Right lobe of liver (tissue), 6 donors: ENCODE measurements around the gene XRCC3. TPM values are rescaled to one million over a fixed set of nuclear protein-coding genes. Genes with fewer than 3 reads are reported as not detected.

ENCODE experiments used
- ATAC-seq, 4 donors: fragments of 200-7000 bp; cut with Tn5 transposase; one replicate each; pipeline ENCODE4 v1.9.1; 2020; ENCODE audit warnings: mild to moderate bottlenecking in 4 of 4, moderate library complexity in 4 of 4
- DNase-seq, 3 donors: peaks; one replicate each; pipeline ENCODE4 v3.0.0-alpha.2; 2020
- H3K27ac ChIP-seq, 3 donors: fragments of 200-600 bp; one replicate each; pipeline ENCODE4 v1.8.0; 2022
- H3K27me3 ChIP-seq, 2 donors: fragments of 200-600 bp; one replicate each; pipeline ENCODE4 v1.8.0; 2022
- H3K36me3 ChIP-seq, 4 donors: fragments of 200-600 bp; sonication (generic) in 1 of 4; one replicate each; pipeline versions ENCODE4 v1.5.1 to v1.8.0; 2017 to 2022; ENCODE audit warnings: control low read depth in 1 of 4
- H3K4me1 ChIP-seq, 4 donors: fragments of 200-600 bp; sonication (generic) in 1 of 4; one replicate each; pipeline versions ENCODE4 v1.5.1 to v1.8.0; 2017 to 2022; ENCODE audit warnings: control low read depth in 1 of 4
- H3K4me3 ChIP-seq, 3 donors: fragments of 200-600 bp; one replicate each; pipeline ENCODE4 v1.8.0; 2022
- H3K9me3 ChIP-seq, 4 donors: fragments of 200-600 bp; sonication (generic) in 1 of 4; one replicate each; pipeline versions ENCODE4 v1.5.1 to v1.8.0; 2017 to 2022; ENCODE audit warnings: control low read depth in 1 of 4
- CTCF ChIP-seq, 4 donors: fragments of 200-600 bp in 3 of 4; fragments of 450-650 bp in 1 of 4; IDR thresholded peaks; one replicate each; pipeline versions ENCODE4 v1.5.1 to v1.8.0; 2016 to 2022; ENCODE audit warnings: antibody characterized with exemption in 4 of 4, mild to moderate bottlenecking in 2 of 4
- POLR2A ChIP-seq: fragments of 450-650 bp; IDR thresholded peaks from one replicate; pipeline ENCODE4 v1.6.1; 2017; ENCODE audit warnings: antibody characterized with exemption, mild to moderate bottlenecking
- WGBS: methylation state at CpG from one replicate; pipeline ENCODE4 v1.1.6; 2018; ENCODE audit warnings: low coverage, low lambda C conversion rate; ENCODE audit not compliant: insufficient coverage; ENCODE audit errors: missing lambda C conversion rate; 5-methylcytosine and 5-hydroxymethylcytosine counted together
- intact Hi-C, 2 donors: fragments of 100-400 bp; cut with DNase I; formaldehyde crosslinking; loops; one replicate each; pipeline versions ENCODE4 v1.11.2 to v1.14.1; 2022
- total RNA-seq, 6 experiments: library from RNA; depleted of rRNA in 2 of 6; stranded (reverse); fragments of >200 nt in 2 of 6; fragmentation: NEBNext Ultra II Directional in 3 of 6; extraction: Animal tissue kit (Norgen Biotek cat#: 25700) in 3 of 6; gene quantifications; one replicate each; pipeline versions ENCODE4 v1.1.0 to v1.2.4, GENCODE V29; 2016 to 2023
- donor health status: DM: no; HTN: yes; CAD: no.
- donor health status: DM: no; HTN: no; CAD: no.
- donor health status: DM: no; HTN: no; CAD: no.
- donor health status: DM: no; HTN: yes; CAD: no.
- donor health status: DM: no; HTN: yes; CAD: no.

The XRCC3 gene
- total RNA-seq, 6 experiments from 2014 or later: 0.88 to 6.3 (median 1.8) TPM

- 43% methylated on average over 8 of the region's 15 CpGs for WGBS
- Histone ChIP-seq H3K36me3 (peaks cover 0 to 38% (median 2%) of the 10 kb centered on the region in 4 donors), H3K4me1 (peaks cover 0 to 17% (median 6%) of the 10 kb centered on the region in 4 donors), H3K27ac (peak overlapping the region in 2 of 3 donors; percentile 3 to 24), H3K4me3 (no peak overlapping the region), H3K27me3 (no peaks in the 10 kb centered on the region), H3K9me3 (no peaks in the 10 kb centered on the region)
- TF ChIP-seq CTCF (IDR thresholded peaks at IDR 0.05) (no peak), POLR2A (no peak)
- intact Hi-C loops: no loop called here
- DNase-seq (peak; percentile 73 to 89 (median 86)), ATAC-seq (peak; percentile 85 to 92 (median 88))
Observed at GRCh38 chr14:103730490-103731035, 15.3 kb upstream of the XRCC3 start.

GRCh38 chr14:103729496-103730448 is 14.5 kb upstream of the XRCC3 start:
- DNase-seq: no peak
- no peak for TF ChIP-seq CTCF (IDR thresholded peaks at IDR 0.05)
- Histone ChIP-seq H3K27ac (peak overlapping the region in 2 of 3 donors; percentile 3 to 24), H3K36me3 (peaks cover 0 to 38% (median 2%) of the 10 kb centered on the region in 4 donors), H3K4me1 (peaks cover 0 to 19% (median 6%) of the 10 kb centered on the region in 4 donors), H3K4me3 (no peak overlapping the region), H3K27me3 (no peaks in the 10 kb centered on the region), H3K9me3 (no peaks in the 10 kb centered on the region)
- intact Hi-C loops: no loop called here
- ATAC-seq: peak in 2 of 4 donors; percentile 1 to 7
- WGBS: 82% methylated on average over 19 of the region's 24 CpGs

DNA sequence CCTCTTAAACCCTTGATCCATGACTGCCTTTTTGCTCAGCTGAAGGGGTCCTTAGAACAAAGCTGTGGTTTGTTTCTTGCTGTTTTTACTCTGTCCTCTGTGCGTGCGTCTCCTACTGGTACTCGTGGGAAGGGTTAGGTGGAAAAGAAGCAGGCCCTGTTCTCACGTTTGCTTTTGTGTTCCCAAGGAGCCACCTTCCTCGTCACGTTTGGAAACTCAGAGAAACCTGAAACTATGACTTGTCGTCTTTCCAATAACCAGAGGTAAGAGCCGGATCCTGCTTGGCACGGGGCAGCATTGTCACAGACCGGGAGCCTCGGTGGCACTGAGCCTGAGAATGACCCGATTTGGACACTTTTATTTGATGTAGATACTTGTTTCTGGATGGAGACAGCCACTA is 13.5 kb upstream of the XRCC3 start:
- WGBS: 46% methylated on average over 9 of the region's 12 CpGs
- no peak for ATAC-seq
- Histone ChIP-seq H3K9me3 (no peaks in the 10 kb centered on the region), H3K36me3 (peaks cover 0 to 34% (median 0%) of the 10 kb centered on the region in 4 donors), H3K4me3 (no peak overlapping the region), H3K4me1 (peaks cover 0 to 20% (median 6%) of the 10 kb centered on the region in 4 donors), H3K27me3 (no peaks in the 10 kb centered on the region), H3K27ac (no peak overlapping the region)
- intact Hi-C loops: no loop called here
- no peak for DNase-seq
- TF ChIP-seq POLR2A (no peak), CTCF (IDR thresholded peaks at IDR 0.05) (no peak)

DNA sequence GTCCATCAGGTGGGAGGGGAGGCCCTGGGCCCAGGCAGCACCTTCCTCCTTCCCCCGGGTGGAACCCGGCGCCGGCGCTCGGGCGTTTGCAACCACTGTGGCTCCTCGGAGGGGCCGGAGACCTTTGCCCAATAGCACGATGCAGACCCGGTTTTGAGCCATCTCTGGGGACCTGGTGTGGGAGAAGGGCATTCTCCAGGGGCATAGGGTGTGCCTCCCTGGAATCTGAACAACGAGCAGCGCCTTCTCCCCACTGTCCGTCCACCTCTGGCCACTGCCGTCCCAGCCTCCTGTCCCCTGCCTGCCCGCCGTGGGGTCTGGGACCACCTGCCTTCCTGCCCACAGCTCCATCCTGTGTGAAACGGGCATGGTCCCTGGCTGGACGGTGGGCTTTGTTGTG is 12.9 kb upstream of the XRCC3 start:
- Histone ChIP-seq H3K36me3 (peaks cover 0 to 28% (median 0%) of the 10 kb centered on the region in 4 donors), H3K27me3 (no peaks in the 10 kb centered on the region), H3K9me3 (no peaks in the 10 kb centered on the region), H3K27ac (no peak overlapping the region), H3K4me1 (peaks cover 0 to 25% (median 8%) of the 10 kb centered on the region in 4 donors), H3K4me3 (no peak overlapping the region)
- DNase-seq (no peak), ATAC-seq (no peak)
- 100% methylated on average over 3 of the region's 19 CpGs for WGBS
- intact Hi-C loops: no loop called here
- TF ChIP-seq CTCF (IDR thresholded peaks at IDR 0.05) (no peak), POLR2A (no peak)
